Epithelial cell of esophagus (primary cell): ENCODE measurements around the gene SRSF2.
"Not testable (repeated sequence)": the region's sequence is repeated elsewhere in the genome, so short reads cannot be mapped to it uniquely, and the experiment has no call there.

Source experiments
- DNase-seq: peaks from one replicate; pipeline ENCODE4 v3.0.0; 2010; ENCODE audit warnings: low read depth
- H3K4me3 ChIP-seq: 2 replicates; pipeline ENCODE4 v1.5.1; 2011; ENCODE audit warnings: mild to moderate bottlenecking, low read length, control low read depth
- CTCF ChIP-seq: IDR thresholded peaks from 2 replicates; pipeline ENCODE4 v1.5.1; 2011; ENCODE audit warnings: low read depth, mild to moderate bottlenecking, low read length, control low read depth, inconsistent platforms; ENCODE audit not compliant: insufficient read depth; ENCODE audit errors: missing control alignments

SRSF2 gene

GRCh38 chr17:76701471-76701967 lies 35.6 kb downstream of the SRSF2 start:
- DNase-seq: no peak
- H3K4me3 ChIP-seq: no peak overlapping the region
- TF ChIP-seq CTCF: no peak

DNA sequence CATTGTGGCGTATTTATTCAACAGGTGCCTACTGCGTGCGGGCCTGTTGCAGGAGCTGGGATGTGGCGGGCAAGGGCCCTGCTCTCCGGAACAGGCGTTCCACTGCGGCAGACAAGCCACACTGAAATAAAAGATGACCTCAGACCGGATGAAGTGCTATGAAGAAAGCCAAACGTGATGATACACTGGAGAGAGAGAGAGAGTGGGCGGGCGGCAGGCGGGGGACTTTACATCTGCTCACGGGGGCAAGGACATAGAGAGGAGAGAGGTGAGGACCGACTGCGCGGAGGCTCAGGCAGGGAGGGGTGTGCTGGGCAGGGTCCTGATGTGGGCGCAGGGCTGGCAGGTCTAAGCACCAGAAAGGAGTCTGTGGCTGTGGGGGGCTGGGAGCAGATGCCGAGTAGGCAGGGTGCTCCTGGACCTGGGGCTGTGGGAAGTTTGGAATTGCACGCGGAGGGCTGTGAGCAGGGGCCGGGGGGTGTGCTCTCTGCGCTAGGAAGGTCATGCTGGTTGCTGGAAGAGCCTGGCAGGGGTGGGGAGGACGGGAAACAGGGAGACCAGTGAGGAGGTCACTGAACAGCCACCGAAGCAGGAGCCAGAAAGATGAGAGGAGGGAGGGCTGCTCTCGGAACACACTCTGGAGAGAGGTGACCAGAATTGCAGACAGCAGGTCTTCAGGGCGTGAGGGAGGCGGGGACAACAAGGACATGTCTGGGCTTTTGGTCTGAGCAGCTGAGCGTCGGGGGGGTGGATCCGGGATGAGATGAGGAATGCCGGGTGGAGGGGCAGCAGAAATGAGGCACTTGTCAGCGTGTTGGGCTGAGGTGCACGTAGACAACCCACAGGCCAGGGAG lies 36.3 kb downstream of the SRSF2 start:
- peak; percentile 85 for DNase-seq
- H3K4me3 ChIP-seq: no peak overlapping the region
- TF ChIP-seq CTCF: no peak

- no peak for DNase-seq
- TF ChIP-seq CTCF: no peak
- H3K4me3 ChIP-seq: no peak overlapping the region
Observed at GRCh38 chr17:76700270-76700616, 36.9 kb downstream of the SRSF2 start.

DNA sequence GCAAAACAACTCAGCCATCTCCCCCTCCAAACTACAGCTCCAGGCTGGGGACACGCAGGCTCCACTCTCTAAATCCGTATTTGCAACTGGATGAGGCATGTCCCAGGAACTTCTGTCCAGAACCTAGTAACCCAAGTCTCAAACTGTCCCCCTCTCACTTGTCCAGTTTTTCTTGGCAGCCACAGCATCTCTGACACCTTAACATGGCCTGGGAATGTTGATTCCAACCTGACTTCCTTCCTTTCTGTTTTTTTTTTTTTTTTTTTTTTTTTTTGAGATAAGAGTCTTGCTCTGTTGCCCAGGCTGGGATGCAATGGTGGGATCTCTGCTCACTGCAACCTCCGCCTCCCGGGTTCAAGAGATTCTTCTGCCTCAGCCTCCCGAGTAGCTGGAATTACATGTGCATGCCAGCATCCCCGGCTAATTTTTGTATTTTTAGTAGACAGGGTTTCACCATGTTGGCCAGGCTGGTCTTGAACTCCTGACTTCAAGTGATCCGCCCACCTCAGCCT lies 38.6 kb downstream of the SRSF2 start:
- not testable (repeated sequence) for DNase-seq, H3K4me3 ChIP-seq

- no peak for DNase-seq
- no peak for TF ChIP-seq CTCF
- H3K4me3 ChIP-seq: no peak overlapping the region
Observed at GRCh38 chr17:76697702-76698465, 39.2 kb downstream of the SRSF2 start.

GRCh38 chr17:76696763-76697701 lies 40.1 kb downstream of the SRSF2 start:
- no peak overlapping the region for H3K4me3 ChIP-seq
- no peak for DNase-seq
- TF ChIP-seq CTCF: no peak
